Activated CD4-positive, alpha-beta memory T cell treated with anti-CD3 and anti-CD28 coated beads for 36 hours (primary cell): ENCODE results near the gene B4GALT4. TPM values are rescaled to one million over a fixed set of nuclear protein-coding genes. Genes with fewer than 3 reads are reported as not detected.

Experiments used
- CTCF ChIA-PET: fragments of 350-600 bp; sonication (Branson Sonifier 250); formaldehyde crosslinking; loops from one replicate; lab custom pipeline; 2021; ENCODE audit warnings: antibody characterized with exemption, inconsistent platforms; lab: Charles Lee
- POLR2A ChIA-PET: fragments of 350-600 bp; sonication (Branson Sonifier 250); formaldehyde crosslinking; loops from one replicate; lab custom pipeline; 2021; ENCODE audit warnings: antibody characterized with exemption; lab: Charles Lee
- DNase-seq: peaks from one replicate; pipeline ENCODE4 v3.0.0-alpha.2; 2020
- H3K27ac Mint-ChIP-seq: one replicate; pipeline ENCODE4 v1.8.0; 2021; ENCODE audit warnings: mixed read lengths
- H3K27me3 Mint-ChIP-seq: one replicate; pipeline ENCODE4 v1.8.0; 2021; ENCODE audit warnings: mixed read lengths
- H3K36me3 Mint-ChIP-seq: one replicate; pipeline ENCODE4 v1.8.0; 2021; ENCODE audit warnings: mixed read lengths
- H3K4me1 Mint-ChIP-seq: one replicate; pipeline ENCODE4 v1.8.0; 2021; ENCODE audit warnings: low read depth, mixed read lengths
- H3K4me3 Mint-ChIP-seq: one replicate; pipeline ENCODE4 v1.8.0; 2021; ENCODE audit warnings: mild to moderate bottlenecking, mixed read lengths
- H3K9me3 Mint-ChIP-seq: one replicate; pipeline ENCODE4 v1.8.0; 2021; ENCODE audit warnings: mixed read lengths
- intact Hi-C: fragments of 100-400 bp; cut with micrococcal nuclease; formaldehyde crosslinking; loops from one replicate; pipeline ENCODE4 v1.15.1; 2023
- total RNA-seq, 2 experiments: library from RNA; stranded (reverse); gene quantifications; one replicate each; pipeline ENCODE4 v1.2.3, GENCODE V29; 2021

B4GALT4 gene
- total RNA-seq, 2 experiments from 2014 or later, result 13.5 to 14.2 TPM

DNA sequence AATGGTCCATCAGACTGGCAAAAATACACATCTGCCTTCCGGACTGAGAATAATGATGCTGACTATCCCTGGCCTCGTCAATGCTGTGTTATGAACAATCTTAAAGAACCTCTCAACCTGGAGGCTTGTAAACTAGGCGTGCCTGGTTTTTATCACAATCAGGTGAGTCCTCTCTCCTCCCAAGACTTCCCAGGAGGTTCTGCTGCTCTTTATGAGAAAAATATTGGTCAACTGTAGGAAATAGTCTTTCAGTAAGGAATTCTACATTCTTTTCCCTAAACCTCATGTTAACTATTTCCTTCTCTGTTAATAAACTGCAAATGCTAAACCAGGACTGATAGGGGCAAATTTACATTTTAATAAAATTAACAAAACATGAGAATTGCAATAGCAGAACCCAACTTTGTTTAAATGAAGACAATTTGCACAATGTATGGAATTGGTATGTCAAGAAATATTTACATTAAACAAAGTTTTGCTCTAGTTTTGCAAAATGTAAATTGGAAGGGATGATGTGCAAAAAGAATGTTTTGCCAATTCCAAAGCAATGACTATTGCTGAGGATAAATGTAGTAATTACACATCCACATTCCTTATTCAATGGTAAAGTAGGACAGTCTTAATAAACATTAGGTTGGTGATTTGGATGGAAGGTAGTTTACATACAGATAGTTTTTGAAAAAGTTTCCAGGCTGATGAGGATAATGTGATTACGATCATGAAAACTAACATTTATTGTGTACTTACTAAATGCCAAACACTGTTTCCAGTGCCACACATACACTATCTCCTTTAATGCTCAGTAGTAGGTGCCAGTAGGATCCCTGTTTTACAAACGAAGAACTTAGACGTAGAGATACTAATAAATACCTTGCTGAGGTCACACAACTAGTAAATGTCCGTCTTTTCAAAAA, 46.2 kb downstream of the B4GALT4 start:
- CTCF ChIA-PET, result no interaction called here

DNA sequence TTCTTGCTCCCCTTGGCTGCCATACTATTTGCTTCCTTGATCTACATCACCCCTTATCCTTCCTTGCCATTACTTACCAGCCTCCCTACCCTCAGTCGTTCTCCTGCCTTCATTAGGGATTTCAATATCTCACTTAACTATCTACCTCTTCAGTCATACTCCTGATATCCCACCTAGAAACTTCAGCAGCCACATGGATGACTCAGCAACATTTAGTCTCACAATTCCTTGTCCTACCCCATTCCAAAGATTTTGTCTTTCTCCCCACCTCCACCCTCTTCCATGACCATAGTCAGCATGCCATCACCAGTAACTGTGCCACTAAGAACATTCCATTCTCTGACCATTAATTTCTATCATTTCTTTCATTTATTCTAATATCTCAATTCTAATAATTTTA, 48.9 kb downstream of the B4GALT4 start:
- H3K4me3 Mint-ChIP-seq, result no peak overlapping the region
- peaks cover 3% of the 10 kb centered on the region for H3K27me3 Mint-ChIP-seq
- DNase-seq, result no peak
- H3K36me3 Mint-ChIP-seq, result no peaks in the 10 kb centered on the region
- intact Hi-C loops, result no loop called here
- H3K9me3 Mint-ChIP-seq, result no peaks in the 10 kb centered on the region
- POLR2A ChIA-PET, result no interaction called here
- H3K4me1 Mint-ChIP-seq, result no peaks in the 10 kb centered on the region
- no peak overlapping the region for H3K27ac Mint-ChIP-seq
- CTCF ChIA-PET, result interaction anchor here (0.5 kb wide), 1 partner anchor 235 kb away, joined by 3 read pairs; no protein-coding TSS in a partner anchor

More for the DNA sequence above, 46.2 kb downstream of the B4GALT4 start:
- peaks cover 3% of the 10 kb centered on the region for H3K27me3 Mint-ChIP-seq
- no peaks in the 10 kb centered on the region for H3K9me3 Mint-ChIP-seq
- no peaks in the 10 kb centered on the region for H3K4me1 Mint-ChIP-seq
- intact Hi-C loops, result no loop called here
- H3K4me3 Mint-ChIP-seq, result no peak overlapping the region
- no peak for DNase-seq
- no peak overlapping the region for H3K27ac Mint-ChIP-seq
- POLR2A ChIA-PET, result no interaction called here
- H3K36me3 Mint-ChIP-seq, result no peaks in the 10 kb centered on the region

DNA sequence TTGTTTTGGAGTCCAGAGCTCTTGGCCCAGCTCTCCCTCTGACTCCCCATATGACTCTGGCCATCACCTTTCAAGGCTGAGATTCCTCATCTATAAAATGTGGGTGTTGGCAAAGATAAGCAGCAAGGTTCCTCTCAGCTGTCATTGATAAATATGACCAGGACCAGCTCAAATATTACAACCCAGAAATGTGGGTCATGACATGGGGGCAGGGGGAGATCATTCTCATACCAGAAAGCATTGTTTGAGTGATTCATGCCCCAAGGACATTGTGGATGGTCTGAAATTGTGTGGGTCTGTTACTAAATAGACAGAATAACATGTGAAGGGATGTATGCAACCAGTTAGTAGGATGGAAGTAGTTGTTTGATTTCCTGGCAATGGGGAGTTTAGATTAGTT, 53.4 kb downstream of the B4GALT4 start:
- ChIA-PET POLR2A (interaction anchor here (1.1 to 1.2 kb wide), 2 partner anchors 17 to 32 kb away, joined by 3 to 4 read pairs; no protein-coding TSS in a partner anchor), CTCF (no interaction called here)
- Mint-ChIP-seq H3K27ac (no peak overlapping the region), H3K27me3 (no peaks in the 10 kb centered on the region), H3K36me3 (no peaks in the 10 kb centered on the region), H3K4me1 (peaks cover 10% of the 10 kb centered on the region), H3K9me3 (no peaks in the 10 kb centered on the region), H3K4me3 (no peak overlapping the region)
- intact Hi-C loops, result no loop called here
- DNase-seq, result no peak

DNA sequence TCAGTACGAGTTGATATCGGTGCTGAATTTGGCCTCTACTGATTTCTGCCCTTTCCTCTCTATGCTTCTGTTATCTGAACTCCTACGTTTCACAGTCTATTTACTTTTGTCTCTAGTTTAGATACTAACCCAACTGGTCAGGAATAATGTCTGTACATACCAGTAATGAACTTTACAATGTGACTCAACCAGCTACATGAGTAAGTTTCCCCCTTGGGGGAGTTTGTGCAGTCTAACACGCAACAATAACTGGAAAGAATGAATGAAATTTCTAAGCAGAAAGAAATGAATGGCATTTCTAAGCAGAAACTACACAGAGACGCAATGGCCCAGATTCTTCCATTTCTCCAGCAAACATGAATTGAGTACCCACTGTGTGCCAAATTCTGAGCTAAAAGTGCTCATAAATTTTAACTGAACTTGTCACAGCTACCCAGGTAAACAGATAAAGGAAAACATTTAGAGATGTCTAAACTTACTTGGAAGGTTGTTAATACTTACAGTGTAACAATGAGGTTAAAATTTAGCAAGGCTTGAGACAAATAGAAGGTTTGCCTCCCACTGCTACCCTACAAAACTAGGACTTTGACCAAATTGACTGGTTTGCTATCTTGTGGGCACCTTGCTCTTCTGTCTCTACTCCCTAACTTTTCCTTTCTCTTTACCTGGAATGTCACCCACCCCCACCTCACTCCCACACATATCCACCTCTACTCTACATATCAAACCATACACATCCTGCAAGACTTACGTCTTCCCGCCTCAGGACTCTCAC, 55.7 kb downstream of the B4GALT4 start:
- ChIA-PET POLR2A (no interaction called here), CTCF (interaction anchor here (1.2 kb wide), 1 partner anchor 56 kb away, joined by 3 read pairs; no protein-coding TSS in a partner anchor)
- no peaks in the 10 kb centered on the region for H3K36me3 Mint-ChIP-seq
- H3K27me3 Mint-ChIP-seq, result no peaks in the 10 kb centered on the region
- H3K4me1 Mint-ChIP-seq, result peaks cover 10% of the 10 kb centered on the region
- DNase-seq, result no peak
- intact Hi-C loops, result no loop called here
- no peak overlapping the region for H3K4me3 Mint-ChIP-seq
- no peaks in the 10 kb centered on the region for H3K9me3 Mint-ChIP-seq
- peak overlapping the region; percentile 30 for H3K27ac Mint-ChIP-seq

DNA sequence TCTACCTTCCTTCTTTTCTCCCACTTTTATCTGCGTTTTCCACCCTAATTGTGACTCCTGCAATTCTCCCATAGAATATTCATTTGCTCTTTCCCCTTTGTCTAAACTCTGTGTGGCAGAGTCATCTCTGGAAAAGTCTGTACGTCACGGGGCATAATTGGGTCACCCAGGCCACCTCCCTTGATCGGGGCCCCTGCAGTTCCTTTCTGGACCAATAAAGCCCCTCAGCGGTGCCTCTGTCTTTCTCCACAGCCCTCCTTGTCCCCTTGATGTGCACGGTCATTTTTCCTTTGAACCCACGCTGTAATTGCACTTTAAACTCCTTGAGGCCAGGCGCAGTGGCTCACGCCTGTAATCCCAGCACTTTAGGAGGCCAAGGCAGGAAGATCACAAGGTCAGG, 56.6 kb downstream of the B4GALT4 start:
- peak; percentile 18 for DNase-seq
- Mint-ChIP-seq H3K4me3 (no peak overlapping the region), H3K9me3 (no peaks in the 10 kb centered on the region), H3K27me3 (no peaks in the 10 kb centered on the region), H3K27ac (peak overlapping the region; percentile 19), H3K36me3 (no peaks in the 10 kb centered on the region), H3K4me1 (peaks cover 10% of the 10 kb centered on the region)
- intact Hi-C loops, result no loop called here
- CTCF ChIA-PET, result interaction anchor here (1.2 kb wide), 1 partner anchor 57 kb away, joined by 3 read pairs; no protein-coding TSS in a partner anchor
- POLR2A ChIA-PET, result no interaction called here

DNA sequence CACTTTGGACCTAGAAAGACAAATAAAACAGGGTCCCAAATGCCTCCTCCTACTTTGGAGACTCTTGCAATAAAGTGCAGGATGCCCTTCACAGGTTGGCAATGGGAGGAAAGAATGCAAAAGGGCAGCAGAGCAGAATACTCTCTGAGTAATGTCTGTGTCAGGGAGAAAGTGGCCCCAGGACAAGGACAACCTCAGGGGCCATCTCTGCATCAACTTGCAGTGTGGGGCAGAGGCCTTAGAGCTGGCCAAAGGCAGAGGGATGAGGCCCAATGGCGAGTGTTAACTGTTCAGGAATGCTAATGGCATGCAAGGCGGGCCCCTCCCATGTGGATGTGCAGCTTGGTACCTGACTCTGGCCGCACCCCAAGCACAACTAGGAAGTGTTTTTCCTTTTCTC, 58.9 kb downstream of the B4GALT4 start:
- DNase-seq, result no peak
- CTCF ChIA-PET, result no interaction called here
- Mint-ChIP-seq H3K27ac (no peak overlapping the region), H3K4me3 (no peak overlapping the region), H3K36me3 (no peaks in the 10 kb centered on the region), H3K4me1 (peaks cover 10% of the 10 kb centered on the region), H3K9me3 (no peaks in the 10 kb centered on the region), H3K27me3 (peaks cover 2% of the 10 kb centered on the region)
- intact Hi-C loops, result no loop called here
- POLR2A ChIA-PET, result no interaction called here

DNA sequence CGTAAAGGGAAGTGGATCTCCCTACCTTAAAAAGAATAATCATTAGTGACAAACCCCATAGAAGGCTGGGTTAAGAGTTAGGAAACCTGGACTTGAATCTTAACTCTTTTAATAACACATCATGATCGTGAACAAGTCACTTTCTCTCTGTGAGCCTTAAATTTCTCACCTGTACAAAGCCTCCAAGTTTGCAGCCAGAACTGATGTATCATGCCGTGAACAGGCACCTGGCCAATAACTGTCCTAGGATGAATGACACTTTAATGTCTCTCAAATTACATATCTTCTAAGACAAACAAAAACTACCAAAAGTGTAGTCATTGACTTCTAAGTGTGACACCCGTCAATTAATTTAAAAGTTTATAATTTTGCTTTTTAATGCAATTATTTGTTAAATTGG, 63.4 kb downstream of the B4GALT4 start:
- ChIA-PET POLR2A (no interaction called here), CTCF (no interaction called here)
- Mint-ChIP-seq H3K27ac (no peak overlapping the region), H3K4me1 (no peaks in the 10 kb centered on the region), H3K4me3 (no peak overlapping the region), H3K27me3 (peaks cover 2% of the 10 kb centered on the region), H3K9me3 (no peaks in the 10 kb centered on the region), H3K36me3 (no peaks in the 10 kb centered on the region)
- no peak for DNase-seq
- intact Hi-C loops, result no loop called here

DNA sequence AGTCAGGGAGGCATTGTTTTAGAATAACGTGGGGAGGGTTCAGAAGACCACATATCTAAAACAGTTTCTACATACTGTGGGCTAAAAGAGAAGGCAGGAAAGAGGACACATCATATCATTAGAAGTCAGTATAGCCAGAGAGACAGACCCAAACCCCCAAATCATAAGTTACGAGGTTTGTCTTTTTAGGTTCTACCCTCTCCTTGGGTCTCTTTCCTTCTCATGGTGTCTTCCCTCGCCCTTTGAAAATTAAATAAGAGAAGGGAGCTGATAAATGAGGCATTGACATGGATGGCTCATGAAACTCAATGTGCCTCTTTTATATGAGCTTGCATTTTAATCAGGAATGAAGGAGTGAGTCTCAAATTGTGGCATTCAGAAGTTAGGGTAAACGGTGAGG, 63.9 kb downstream of the B4GALT4 start:
- Mint-ChIP-seq H3K4me3 (no peak overlapping the region), H3K4me1 (no peaks in the 10 kb centered on the region), H3K27me3 (peaks cover 2% of the 10 kb centered on the region), H3K36me3 (no peaks in the 10 kb centered on the region), H3K9me3 (no peaks in the 10 kb centered on the region), H3K27ac (no peak overlapping the region)
- no peak for DNase-seq
- intact Hi-C loops, result no loop called here
- ChIA-PET CTCF (no interaction called here), POLR2A (no interaction called here)

DNA sequence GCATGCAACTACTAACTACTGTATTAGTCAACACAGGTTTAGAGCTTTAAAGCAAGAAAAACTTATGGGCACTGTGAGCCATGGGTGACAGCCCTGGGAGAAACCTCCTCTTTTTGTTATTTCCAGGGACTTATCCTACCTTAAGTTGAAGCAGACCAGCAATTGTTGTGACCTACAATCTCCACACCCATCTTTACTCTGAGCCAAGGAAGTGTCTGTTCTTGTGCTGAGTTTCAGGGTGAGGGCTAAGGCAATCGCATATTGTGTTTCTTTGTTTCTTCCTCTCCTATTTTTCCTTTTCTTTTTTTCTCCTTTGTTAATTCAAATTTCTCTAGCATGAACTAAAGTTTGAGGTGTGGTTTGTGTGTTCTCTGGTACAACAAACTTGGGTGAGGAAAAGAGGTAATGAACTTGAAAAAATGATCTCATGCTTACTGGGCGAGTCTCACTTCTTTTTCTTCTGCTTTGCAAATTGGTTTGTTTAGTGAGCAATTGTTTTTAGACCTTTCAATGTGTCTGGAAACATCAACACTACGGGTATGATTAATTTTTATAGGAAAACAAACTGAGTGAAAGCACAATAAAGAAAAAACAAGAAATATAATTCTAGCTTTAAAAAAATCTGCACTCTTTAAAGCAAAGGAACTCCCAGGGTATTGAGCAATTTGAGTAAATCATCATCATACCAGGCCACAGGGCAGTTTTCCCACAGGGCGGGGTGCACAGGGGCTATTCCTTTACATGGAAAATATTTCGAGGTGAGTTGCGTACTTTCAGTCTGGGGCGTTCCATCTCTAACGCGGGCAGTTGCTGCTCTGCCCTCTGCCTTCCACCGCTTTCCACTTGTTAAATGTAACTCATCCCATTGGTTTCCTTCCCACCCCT, 64.6 kb downstream of the B4GALT4 start:
- no peaks in the 10 kb centered on the region for H3K4me1 Mint-ChIP-seq
- no peak overlapping the region for H3K27ac Mint-ChIP-seq
- CTCF ChIA-PET, result no interaction called here

DNA sequence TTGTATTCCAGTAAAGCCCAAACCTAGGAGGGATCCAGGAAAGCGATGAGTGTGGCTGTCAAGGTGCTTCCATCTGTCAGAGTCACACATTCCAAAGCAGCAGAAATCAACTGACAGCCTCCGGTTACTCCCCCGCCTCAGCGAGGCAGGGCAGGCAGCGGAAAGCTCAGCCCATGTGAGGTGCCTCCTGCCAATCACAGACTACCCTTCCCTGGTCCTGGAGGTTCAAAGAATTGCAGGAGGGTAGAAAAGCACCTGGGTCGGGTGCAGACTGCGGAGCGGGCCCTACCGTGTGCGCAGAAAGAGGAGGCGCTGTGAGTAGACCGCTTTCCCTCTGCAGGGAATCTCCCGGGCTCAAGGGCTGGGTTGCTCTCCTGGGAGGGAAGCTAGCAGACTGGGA, 67.4 kb downstream of the B4GALT4 start, which contains the start of gene UPK1B:
UPK1B (plus strand) TSS at position 274 of the 400 bp plus-strand sequence. CDS start 13,144 bp downstream, outside the sequence.
- no peak for DNase-seq
- Mint-ChIP-seq H3K27me3 (peaks cover 2% of the 10 kb centered on the region), H3K4me3 (no peak within 1 kb of the TSS), H3K27ac (no peak within 1 kb of the TSS), H3K36me3 (no peaks in the 10 kb centered on the region), H3K4me1 (no peaks in the 10 kb centered on the region), H3K9me3 (no peaks in the 10 kb centered on the region)
- CTCF ChIA-PET, result no interaction called here
- intact Hi-C loops, result no loop called here
- POLR2A ChIA-PET, result no interaction called here

More for the DNA sequence above, 64.6 kb downstream of the B4GALT4 start:
- peaks cover 2% of the 10 kb centered on the region for H3K27me3 Mint-ChIP-seq
- no peak for DNase-seq
- no peaks in the 10 kb centered on the region for H3K36me3 Mint-ChIP-seq
- no peaks in the 10 kb centered on the region for H3K9me3 Mint-ChIP-seq
- no peak overlapping the region for H3K4me3 Mint-ChIP-seq
- POLR2A ChIA-PET, result no interaction called here
- intact Hi-C loops, result no loop called here

DNA sequence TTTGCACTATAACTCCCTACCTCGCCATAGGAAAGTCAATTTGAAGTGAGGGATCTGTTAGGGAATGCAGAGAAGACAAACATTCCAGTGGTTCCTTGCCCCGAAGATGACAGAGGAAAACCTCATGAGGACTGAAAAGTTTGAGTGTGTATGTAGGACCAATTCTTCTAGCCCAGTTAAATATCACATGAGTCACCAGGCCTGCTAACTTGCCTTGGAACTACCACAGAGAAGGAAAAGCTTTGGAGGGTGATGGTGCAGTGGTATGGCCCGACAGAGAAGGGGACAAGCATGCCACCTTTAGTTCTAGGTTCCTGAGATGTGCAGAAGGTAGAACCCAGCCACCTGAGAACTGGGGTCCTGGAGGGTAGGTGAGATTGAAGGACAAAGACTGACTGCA, 69.9 kb downstream of the B4GALT4 start:
- ChIA-PET POLR2A (no interaction called here), CTCF (no interaction called here)
- Mint-ChIP-seq H3K36me3 (no peaks in the 10 kb centered on the region), H3K4me3 (no peak overlapping the region), H3K27ac (no peak overlapping the region), H3K9me3 (no peaks in the 10 kb centered on the region), H3K27me3 (no peaks in the 10 kb centered on the region), H3K4me1 (no peaks in the 10 kb centered on the region)
- intact Hi-C loops, result no loop called here
- DNase-seq, result no peak
